ENCODE data around the gene SLC39A13. TPM values are rescaled to one million over a fixed set of nuclear protein-coding genes. Genes with fewer than 3 reads are reported as not detected.

Gene SLC39A13
- total RNA-seq, 1 experiment from 2014 or later = 29.2 TPM

GRCh38 chr11:47436726-47437125 is 28.3 kb downstream of the SLC39A13 start:
- H3K27me3 Mint-ChIP-seq (ENCODE audit: low read depth) = no peaks in the 10 kb centered on the region; the same call in 1 of the 2 replicates
- Histone ChIP-seq H4K8ac (replicated peaks; ENCODE audit: insufficient read length, low read depth, low read length) (no peak overlapping the region), H2AK5ac (ENCODE audit: insufficient read length, low read length) (no peak overlapping the region), H3K9ac (ENCODE audit: extremely low read depth, insufficient read length, low read length) (no peak overlapping the region), H2BK5ac (ENCODE audit: insufficient read length, low read length) (no peak overlapping the region), H3K4ac (ENCODE audit: low read depth, low read length) (no peak overlapping the region), H3K14ac (ENCODE audit: insufficient read depth, low read length) (no peak overlapping the region), H2BK20ac (ENCODE audit: low read depth, low read length, poor library complexity, severe bottlenecking) (no peak overlapping the region), H3K27me3 (ENCODE audit: insufficient read depth, low read length) (no peaks in the 10 kb centered on the region), H3K56ac (ENCODE audit: insufficient read length, low read depth, low read length) (no peak overlapping the region), H3K4me2 (ENCODE audit: insufficient read depth, insufficient read length, low read length) (no peak overlapping the region), H3K18ac (ENCODE audit: insufficient read length, low read depth, low read length) (no peak overlapping the region), H3K4me1 (ENCODE audit: insufficient read depth, low read length) (no peaks in the 10 kb centered on the region), H3T11ph (ENCODE audit: low read length) (no peak overlapping the region), H3K79me2 (ENCODE audit: insufficient read depth, low read length) (no peaks in the 10 kb centered on the region), H2BK120ac (ENCODE audit: low read depth, low read length, poor library complexity, severe bottlenecking) (no peak overlapping the region), H2BK12ac (ENCODE audit: insufficient read length, low read depth, low read length) (no peak overlapping the region), H3K27ac (ENCODE audit: insufficient read length, low read depth, low read length) (no peak overlapping the region), H4K91ac (ENCODE audit: insufficient read length, low read depth, low read length) (no peak overlapping the region), H2BK15ac (ENCODE audit: low read depth, low read length) (no peak overlapping the region), H4K5ac (ENCODE audit: insufficient read length, low read depth, low read length) (no peak overlapping the region), H2AFZ (ENCODE audit: low read length) (no peak overlapping the region), H4K20me1 (ENCODE audit: control insufficient read depth, insufficient read depth, insufficient read length) (no peaks in the 10 kb centered on the region), H3K23ac (ENCODE audit: insufficient read length, low read depth, low read length) (no peak overlapping the region), H3K79me1 (ENCODE audit: insufficient read depth, low read depth, low read length, poor library complexity, severe bottlenecking) (no peaks in the 10 kb centered on the region), H3K23me2 (ENCODE audit: insufficient read length, low read depth, low read length, poor library complexity, severe bottlenecking) (no peaks in the 10 kb centered on the region), H3K9me3 (ENCODE audit: control insufficient read depth, low read depth, low read length) (no peaks in the 10 kb centered on the region)
- no peaks in the 10 kb centered on the region; a peak in 1 of 7 replicates for H3K36me3 Mint-ChIP-seq (ENCODE audit: insufficient read depth in 1 of 3, low read depth in 3 of 3)
- WGBS (ENCODE audit: extremely low coverage, insufficient read length, low lambda C conversion rate) = no CpG with 5 or more reads among the region's 3 CpGs
- no peak overlapping the region for H3K27ac Mint-ChIP-seq
- H3K9me3 Mint-ChIP-seq = no peaks in the 10 kb centered on the region
- no peak for DNase-seq
- no peak overlapping the region for H3K4me3 Mint-ChIP-seq
- H3K4me1 Mint-ChIP-seq = no peaks in the 10 kb centered on the region
- TF ChIP-seq CTCF (conservative IDR thresholded peaks at IDR 0.05) = no peak
